H1 (cell line): ENCODE results near the gene CGB5. TPM values are rescaled to one million over a fixed set of nuclear protein-coding genes. Genes with fewer than 3 reads are reported as not detected.
"Not testable (repeated sequence)": the region's sequence is repeated elsewhere in the genome, so short reads cannot be mapped to it uniquely, and the experiment has no call there.

ENCODE experiments used
- CTCF ChIA-PET: fragments of 300-600 bp; sonication (Branson Sonifier 250); formaldehyde crosslinking; loops from one replicate; lab custom pipeline; 2021; ENCODE audit not compliant: partially characterized antibody; lab: Charles Lee
- POLR2A ChIA-PET: fragments of 300-600 bp; sonication (Branson Sonifier 250); formaldehyde crosslinking; loops from one replicate; lab custom pipeline; 2021; ENCODE audit warnings: inconsistent platforms; ENCODE audit not compliant: partially characterized antibody; lab: Charles Lee
- DNase-seq, 2 experiments: peaks; one replicate each; pipeline versions ENCODE4 v3.0.0 to v3.0.0-alpha.2; 2010 to 2022; ENCODE audit warnings: low spot score in 2 of 2, low read depth in 1 of 2, mixed read lengths in 1 of 2
- FAIRE-seq: peaks from 2 replicates; lab custom pipeline; 2011; peaks lifted over from hg19 to GRCh38; lab: Jason Lieb, UNC
- H2AFZ ChIP-seq: 2 replicates; pipeline ENCODE4 v1.8.1; 2012; ENCODE audit warnings: low read length, inconsistent platforms
- H2AK5ac ChIP-seq: 2 replicates; pipeline ENCODE4 v1.6.1; 2013; ENCODE audit warnings: low read depth, low read length
- H2BK120ac ChIP-seq: replicated peaks from 2 replicates; pipeline ENCODE3; 2013; ENCODE audit warnings: low read depth, low read length, inconsistent platforms
- H2BK12ac ChIP-seq: 2 replicates; pipeline ENCODE4 v1.6.1; 2013; ENCODE audit warnings: low read depth, low read length
- H2BK15ac ChIP-seq: 2 replicates; pipeline ENCODE4 v1.6.1; 2013; ENCODE audit warnings: low read length
- H2BK20ac ChIP-seq: 2 replicates; pipeline ENCODE4 v1.6.1; 2013; ENCODE audit warnings: low read length
- H2BK5ac ChIP-seq: 2 replicates; pipeline ENCODE4 v1.6.1; 2013; ENCODE audit warnings: low read depth, low read length
- H3K14ac ChIP-seq: 2 replicates; pipeline ENCODE4 v1.6.1; 2013; ENCODE audit warnings: inconsistent platforms; ENCODE audit not compliant: insufficient read length
- H3K18ac ChIP-seq: 2 replicates; pipeline ENCODE4 v1.6.1; 2013; ENCODE audit warnings: low read length; ENCODE audit errors: extremely low read depth
- H3K23ac ChIP-seq: 2 replicates; pipeline ENCODE4 v1.6.1; 2013; ENCODE audit warnings: inconsistent platforms; ENCODE audit not compliant: insufficient read length
- H3K23me2 ChIP-seq: 2 replicates; pipeline ENCODE4 v1.6.1; 2013; ENCODE audit warnings: low read depth, low read length
- H3K27ac ChIP-seq: 2 replicates; pipeline ENCODE4 v1.6.1; 2011; ENCODE audit warnings: low read depth, low read length, inconsistent platforms
- H3K27me3 ChIP-seq, 4 experiments: replicated peaks in 1 of 4; 1 replicate in 1 of 4; 2 replicates in 3 of 4; pipeline versions ENCODE4 v1.6.1 to v1.8.1; 2011 to 2013; ENCODE audit warnings: low read length in 3 of 4, mild to moderate bottlenecking in 3 of 4, inconsistent platforms in 2 of 4, mixed read lengths in 2 of 4, moderate library complexity in 1 of 4; ENCODE audit not compliant: control insufficient read depth in 3 of 4, insufficient read depth in 3 of 4; ENCODE audit errors: extremely low read depth in 1 of 4
- H3K36me3 ChIP-seq, 4 experiments: 2 replicates each; pipeline versions ENCODE4 v1.6.1 to v1.8.1; 2011 to 2013; ENCODE audit warnings: mild to moderate bottlenecking in 4 of 4, low read length in 3 of 4, moderate library complexity in 2 of 4, control low read depth in 1 of 4, inconsistent platforms in 1 of 4; ENCODE audit not compliant: insufficient read depth in 4 of 4, control insufficient read depth in 2 of 4
- H3K4ac ChIP-seq: replicated peaks from 2 replicates; pipeline ENCODE3; 2013; ENCODE audit warnings: low read length, low read depth, mixed read lengths, inconsistent platforms; ENCODE audit not compliant: insufficient read length
- H3K4me1 ChIP-seq, 4 experiments: replicated peaks in 1 of 4; 1 replicate in 1 of 4; 2 replicates in 3 of 4; pipeline versions ENCODE4 v1.6.1 to v1.8.1; 2011 to 2013; ENCODE audit warnings: low read length in 3 of 4, inconsistent platforms in 2 of 4, mixed read lengths in 1 of 4; ENCODE audit not compliant: insufficient read depth in 4 of 4, control insufficient read depth in 3 of 4
- H3K4me2 ChIP-seq, 2 experiments: 2 replicates each; pipeline versions ENCODE4 v1.6.1 to v1.8.1; 2011 to 2013; ENCODE audit warnings: low read depth in 2 of 2, low read length in 2 of 2, control low read depth in 1 of 2, inconsistent platforms in 1 of 2, mild to moderate bottlenecking in 1 of 2; ENCODE audit not compliant: insufficient read depth in 1 of 2
- H3K4me3 ChIP-seq, 4 experiments: fragments of 200-600, 300-600 bp in 1 of 4; sonication (generic), shearing (Covaris generic), sonication (Bioruptor Twin) in 1 of 4; 2 replicates each; pipeline versions ENCODE4 v1.5.1 to v1.8.1; 2011 to 2016; ENCODE audit warnings: low read length in 4 of 4, low read depth in 3 of 4, control low read depth in 2 of 4, inconsistent platforms in 2 of 4, mild to moderate bottlenecking in 2 of 4, mixed read lengths in 1 of 4, moderate library complexity in 1 of 4; ENCODE audit not compliant: insufficient read depth in 2 of 4; ENCODE audit errors: extremely low read depth in 1 of 4
- H3K56ac ChIP-seq: replicated peaks from 2 replicates; pipeline ENCODE3; 2013; ENCODE audit warnings: low read depth, mild to moderate bottlenecking, mixed read lengths, low read length, inconsistent platforms; ENCODE audit not compliant: insufficient read length
- H3K79me1 ChIP-seq: 2 replicates; pipeline ENCODE4 v1.6.1; 2013; ENCODE audit warnings: low read depth, low read length, control low read depth
- H3K79me2 ChIP-seq, 2 experiments: 2 replicates each; pipeline versions ENCODE4 v1.6.1 to v1.8.1; 2012 to 2013; ENCODE audit warnings: low read length in 2 of 2, mild to moderate bottlenecking in 2 of 2, inconsistent platforms in 1 of 2; ENCODE audit not compliant: insufficient read depth in 2 of 2, control insufficient read depth in 1 of 2
- H3K9ac ChIP-seq, 4 experiments: replicated peaks in 1 of 4; 1 replicate in 1 of 4; 2 replicates in 3 of 4; pipeline versions ENCODE4 v1.6.1 to v1.8.1; 2011 to 2013; ENCODE audit warnings: low read depth in 3 of 4, low read length in 3 of 4, control low read depth in 2 of 4, mild to moderate bottlenecking in 2 of 4, moderate library complexity in 2 of 4, inconsistent platforms in 1 of 4; ENCODE audit errors: extremely low read depth in 1 of 4
- H3K9me3 ChIP-seq, 2 experiments: 2 replicates each; pipeline versions ENCODE4 v1.6.1 to v1.8.1; 2012 to 2013; ENCODE audit warnings: mild to moderate bottlenecking in 2 of 2, moderate library complexity in 2 of 2, control low read depth in 1 of 2, inconsistent platforms in 1 of 2, low read depth in 1 of 2, low read length in 1 of 2, mixed read lengths in 1 of 2; ENCODE audit not compliant: insufficient read depth in 2 of 2
- H4K20me1 ChIP-seq, 2 experiments: replicated peaks in 1 of 2; 2 replicates each; pipeline versions ENCODE3 to v1.8.1; 2011 to 2013; ENCODE audit warnings: inconsistent platforms in 2 of 2, low read length in 2 of 2, mild to moderate bottlenecking in 1 of 2; ENCODE audit not compliant: insufficient read depth in 2 of 2, control insufficient read depth in 1 of 2
- H4K5ac ChIP-seq: 2 replicates; pipeline ENCODE4 v1.6.1; 2013; ENCODE audit warnings: low read length, low read depth, mixed read lengths, inconsistent platforms; ENCODE audit not compliant: insufficient read length
- H4K8ac ChIP-seq: 2 replicates; pipeline ENCODE4 v1.8.0; 2013; ENCODE audit warnings: mild to moderate bottlenecking, moderate library complexity, low read length, inconsistent platforms; ENCODE audit not compliant: insufficient read depth; ENCODE audit errors: extremely low read depth
- H4K91ac ChIP-seq: replicated peaks from 2 replicates; pipeline ENCODE3; 2013; ENCODE audit warnings: low read length, mixed read lengths, inconsistent platforms; ENCODE audit not compliant: insufficient read length
- WGBS, 2 experiments: shearing (Covaris generic) in 1 of 2; methylation state at CpG; one replicate each; pipeline versions ENCODE4 v1.1.6 to v1.1.7; 2013 to 2015; ENCODE audit warnings: low lambda C conversion rate in 2 of 2, mixed read lengths in 2 of 2, inconsistent platforms in 1 of 2, low coverage in 1 of 2, missing lambda C conversion rate in 1 of 2; ENCODE audit not compliant: insufficient replicate concordance in 2 of 2, insufficient coverage in 1 of 2, insufficient read length in 1 of 2; ENCODE audit errors: extremely low coverage in 1 of 2, missing lambda C conversion rate in 1 of 2; 5-methylcytosine and 5-hydroxymethylcytosine counted together
- polyA plus RNA-seq, 7 experiments: library from polyadenylated mRNA; depleted of rRNA in 3 of 7; stranded (reverse) in 5 of 7; unstranded in 2 of 7; fragments of >200 nt in 5 of 7; fragments of 200-250 nt in 2 of 7; gene quantifications; 1 replicate in 5 of 7; 2 replicates in 1 of 7; 4 replicates in 1 of 7; pipeline versions ENCODE4 v1.2.1 to v1.2.3, GENCODE V29; 2011 to 2013; ENCODE audit warnings: missing spikeins in 2 of 7, mixed read lengths in 2 of 7
- total RNA-seq: library from RNA; stranded (reverse); fragmentation: NEBNext Ultra II Directional; extraction: Animal tissue kit (Norgen Biotek cat#: 25700); gene quantifications from 2 replicates; pipeline ENCODE4 v1.2.1, GENCODE V29; 2021

The CGB5 gene
- total and polyA plus RNA-seq, 2 of the 8 experiments (the other 6 are each of a cell fraction or from before 2014, with no cell fraction given) = 0.63 to 0.68 TPM

DNA sequence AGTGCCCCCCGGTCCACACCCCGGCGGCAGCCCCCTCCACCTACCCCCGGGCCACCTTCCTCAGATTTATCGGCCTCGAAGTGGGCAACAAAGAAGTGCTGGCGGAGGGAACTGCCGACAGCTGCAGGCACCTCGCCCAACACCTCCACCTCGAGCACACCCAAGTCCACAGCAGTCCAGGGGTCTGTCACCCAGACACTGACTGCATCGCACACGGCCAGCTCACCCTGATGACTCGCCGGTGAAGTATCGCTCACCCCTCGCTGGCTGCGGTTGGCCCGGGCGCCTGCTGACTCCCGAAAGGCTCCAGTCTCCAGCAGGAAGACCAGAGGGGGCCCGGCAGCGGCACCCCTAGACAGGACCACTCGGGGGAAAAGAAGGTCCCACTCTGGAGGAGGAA, 18.0 kb upstream of the CGB5 start:
- POLR2A ChIA-PET, H3K79me1 ChIP-seq, H4K8ac ChIP-seq, H4K20me1 ChIP-seq, H2AK5ac ChIP-seq, H2BK5ac ChIP-seq, H3K4me3 ChIP-seq, H3K14ac ChIP-seq, H2BK15ac ChIP-seq, H3K56ac ChIP-seq, H2AFZ ChIP-seq, H3K36me3 ChIP-seq, H2BK12ac ChIP-seq, H3K79me2 ChIP-seq, H4K5ac ChIP-seq, H2BK20ac ChIP-seq, H3K23ac ChIP-seq, H3K4ac ChIP-seq, CTCF ChIA-PET, DNase-seq, H3K27ac ChIP-seq, H3K4me1 ChIP-seq, FAIRE-seq, H3K23me2 ChIP-seq, H3K9ac ChIP-seq, H3K4me2 ChIP-seq, H2BK120ac ChIP-seq, H3K9me3 ChIP-seq, H3K18ac ChIP-seq, H4K91ac ChIP-seq, H3K27me3 ChIP-seq: not testable (repeated sequence)
- 88% methylated on average over 22 of the region's 23 CpGs; no CpG with 5 or more reads in 1 of the 2 experiments for WGBS, 2 experiments

DNA sequence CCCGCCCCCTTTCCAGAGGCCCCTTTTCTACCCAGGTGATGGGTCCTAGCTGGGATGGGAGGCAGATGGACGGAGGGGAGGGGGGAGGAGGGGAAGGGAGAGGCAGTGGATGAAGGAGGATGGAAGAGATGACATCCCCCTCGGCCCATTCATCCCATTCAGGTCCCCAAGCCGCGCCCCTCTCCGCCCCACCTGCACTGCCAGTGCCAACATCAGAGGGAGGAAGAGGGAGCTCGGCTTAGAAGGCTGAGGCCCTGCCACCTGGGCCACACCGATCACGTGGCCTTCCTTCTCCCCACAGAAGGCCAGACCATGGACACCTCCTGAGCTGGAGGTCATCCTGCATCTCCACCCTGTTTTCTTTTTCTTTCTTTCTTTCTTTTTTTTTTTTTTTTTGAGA, 15.0 kb upstream of the CGB5 start:
- H2BK20ac ChIP-seq = not testable (repeated sequence)
- POLR2A ChIA-PET = interaction anchor here (0.6 kb wide), 1 partner anchor 31 kb away, joined by 3 read pairs; no protein-coding TSS in a partner anchor

More for the DNA sequence above, 15.0 kb upstream of the CGB5 start:
- not testable (repeated sequence) for H3K36me3 ChIP-seq, H3K79me2 ChIP-seq, H2AK5ac ChIP-seq, H2BK5ac ChIP-seq, H3K23ac ChIP-seq, H4K5ac ChIP-seq, H3K23me2 ChIP-seq, H3K9ac ChIP-seq, H2AFZ ChIP-seq, H4K91ac ChIP-seq, H3K4me1 ChIP-seq, H3K14ac ChIP-seq, H3K56ac ChIP-seq, H3K27me3 ChIP-seq, H3K4ac ChIP-seq, H3K27ac ChIP-seq, H4K8ac ChIP-seq, H3K18ac ChIP-seq, H3K79me1 ChIP-seq, H3K4me3 ChIP-seq, H2BK120ac ChIP-seq, DNase-seq, FAIRE-seq, H4K20me1 ChIP-seq, H3K9me3 ChIP-seq, H3K4me2 ChIP-seq, H2BK15ac ChIP-seq, H2BK12ac ChIP-seq
- 92% methylated on average over 2 of the region's 9 CpGs; no CpG with 5 or more reads in 1 of the 2 experiments for WGBS, 2 experiments
- CTCF ChIA-PET = interaction anchor here (1.4 to 1.5 kb wide), 2 partner anchors 29 to 32 kb away, joined by 3 to 8 read pairs; no protein-coding TSS in a partner anchor
